Gastrocnemius medialis (tissue), 4 donors: ENCODE data around the gene KATNBL1. TPM values are rescaled to one million over a fixed set of nuclear protein-coding genes. Genes with fewer than 3 reads are reported as not detected.

Experiments
- ATAC-seq, 2 donors: fragments of 150-250 bp; one replicate each; pipeline ENCODE4 v1.9.1; 2016
- DNase-seq, 2 donors: peaks; one replicate each; pipeline ENCODE4 v3.0.0-alpha.2; 2019
- H3K27ac ChIP-seq, 4 donors: fragments of 200-600 bp; sonication (generic); 1 replicate in 1 of 4; 2 replicates in 3 of 4; pipeline ENCODE4 v1.5.1; 2016 to 2018; ENCODE audit warnings: mild to moderate bottlenecking in 2 of 4, moderate library complexity in 1 of 4
- H3K27me3 ChIP-seq, 3 donors: fragments of 200-600 bp; sonication (generic) in 2 of 3; 1 replicate in 1 of 3; 2 replicates in 2 of 3; pipeline versions ENCODE4 v1.5.1 to v1.6.0; 2016 to 2019; ENCODE audit warnings: mild to moderate bottlenecking in 1 of 3, moderate library complexity in 1 of 3
- H3K36me3 ChIP-seq, 2 donors: fragments of 200-600 bp; sonication (generic) in 1 of 2; one replicate each; pipeline ENCODE4 v1.5.1; 2017 to 2018
- H3K4me1 ChIP-seq, 2 donors: fragments of 200-600 bp; sonication (generic) in 1 of 2; one replicate each; pipeline ENCODE4 v1.5.1; 2016 to 2017; ENCODE audit warnings: mild to moderate bottlenecking in 2 of 2
- H3K4me3 ChIP-seq, 4 donors: fragments of 200-600 bp; sonication (generic) in 3 of 4; 1 replicate in 1 of 4; 2 replicates in 3 of 4; pipeline ENCODE4 v1.5.1; 2016 to 2019; ENCODE audit warnings: mild to moderate bottlenecking in 2 of 4
- H3K9me3 ChIP-seq, 3 donors: fragments of 200-600 bp; sonication (generic) in 2 of 3; 1 replicate in 1 of 3; 2 replicates in 2 of 3; pipeline ENCODE4 v1.5.1; 2016 to 2019
- POLR2A ChIP-seq, 2 donors: fragments of 450-650 bp; IDR thresholded peaks; one replicate each; pipeline ENCODE4 v1.6.1; 2017; ENCODE audit warnings: antibody characterized with exemption in 2 of 2, mild to moderate bottlenecking in 2 of 2, moderate library complexity in 2 of 2
- in situ Hi-C, 4 donors: fragments of 200-750 bp; cut with MboI; loops; one replicate each; pipeline versions ENCODE4 v1.15.0 to v1.8.0; 2017; ENCODE audit warnings: low sequenced_read_pairs in 4 of 4
- intact Hi-C: fragments of 100-400 bp; cut with DNase I; formaldehyde crosslinking; loops from one replicate; pipeline ENCODE4 v1.15.1; 2023; ENCODE audit warnings: low total_unique reads
- total RNA-seq, 4 donors: library from RNA; depleted of rRNA; stranded (reverse); fragments of >200 nt; gene quantifications; one replicate each; pipeline versions ENCODE4 v1.1.0 to v1.2.3, GENCODE V29; 2016
- TF ChIP-seq, protein P1 (sequence below), 5 experiments: fragments of 450-650 bp in 3 of 5; fragments of 200-600 bp in 2 of 5; sonication (generic) in 2 of 5; IDR thresholded peaks in 4 of 5; conservative IDR thresholded peaks in 1 of 5; 1 replicate in 4 of 5; 2 replicates in 1 of 5; pipeline ENCODE4 v1.5.1; 2016 to 2019; ENCODE audit warnings: antibody characterized with exemption in 5 of 5, mild to moderate bottlenecking in 3 of 5, moderate library complexity in 3 of 5

Gene KATNBL1
- total RNA-seq, 4 donors from 2014 or later, result 9.2 to 24.9 (median 12.3) TPM

GRCh38 chr15:34133511-34133910 lies 76.4 kb downstream of the KATNBL1 start:
- DNase-seq (no peak), ATAC-seq (no peak)
- Histone ChIP-seq H3K4me3 (no peak overlapping the region), H3K4me1 (peaks cover 0 to 10% of the 10 kb centered on the region in 2 donors), H3K9me3 (no peaks in the 10 kb centered on the region), H3K27ac (no peak overlapping the region), H3K36me3 (no peaks in the 10 kb centered on the region), H3K27me3 (no peaks in the 10 kb centered on the region)
- in situ Hi-C loops, result no loop called here
- TF ChIP-seq, protein P1, sequence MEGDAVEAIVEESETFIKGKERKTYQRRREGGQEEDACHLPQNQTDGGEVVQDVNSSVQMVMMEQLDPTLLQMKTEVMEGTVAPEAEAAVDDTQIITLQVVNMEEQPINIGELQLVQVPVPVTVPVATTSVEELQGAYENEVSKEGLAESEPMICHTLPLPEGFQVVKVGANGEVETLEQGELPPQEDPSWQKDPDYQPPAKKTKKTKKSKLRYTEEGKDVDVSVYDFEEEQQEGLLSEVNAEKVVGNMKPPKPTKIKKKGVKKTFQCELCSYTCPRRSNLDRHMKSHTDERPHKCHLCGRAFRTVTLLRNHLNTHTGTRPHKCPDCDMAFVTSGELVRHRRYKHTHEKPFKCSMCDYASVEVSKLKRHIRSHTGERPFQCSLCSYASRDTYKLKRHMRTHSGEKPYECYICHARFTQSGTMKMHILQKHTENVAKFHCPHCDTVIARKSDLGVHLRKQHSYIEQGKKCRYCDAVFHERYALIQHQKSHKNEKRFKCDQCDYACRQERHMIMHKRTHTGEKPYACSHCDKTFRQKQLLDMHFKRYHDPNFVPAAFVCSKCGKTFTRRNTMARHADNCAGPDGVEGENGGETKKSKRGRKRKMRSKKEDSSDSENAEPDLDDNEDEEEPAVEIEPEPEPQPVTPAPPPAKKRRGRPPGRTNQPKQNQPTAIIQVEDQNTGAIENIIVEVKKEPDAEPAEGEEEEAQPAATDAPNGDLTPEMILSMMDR (IDR thresholded peaks at IDR 0.05 in 4 of 5, conservative IDR thresholded peaks at IDR 0.05 in 1 of 5), result no peak
- TF ChIP-seq POLR2A (IDR thresholded peaks at IDR 0.05), result no peak
- intact Hi-C loops, result no loop called here

DNA sequence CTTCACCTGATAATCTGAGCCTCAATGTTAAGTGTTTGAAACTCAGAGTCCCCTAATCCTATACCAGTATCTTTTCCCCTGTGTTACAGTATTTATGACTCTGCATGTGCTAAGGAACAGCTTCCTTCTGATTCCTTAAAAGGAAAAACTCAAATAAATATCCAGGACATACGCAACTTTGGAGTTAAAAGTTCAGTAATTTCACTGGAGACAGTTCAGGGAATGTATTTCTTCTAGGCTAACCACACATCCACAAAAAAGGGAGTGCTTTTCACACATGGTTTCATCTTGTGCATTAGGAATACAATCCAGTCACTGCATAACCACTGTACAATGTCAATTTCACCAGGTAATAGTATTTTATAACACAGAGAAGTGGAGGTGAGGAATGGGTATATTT lies 77.0 kb downstream of the KATNBL1 start:
- ATAC-seq (no peak), DNase-seq (no peak)
- intact Hi-C loops, result no loop called here
- H3K27me3 ChIP-seq, result no peaks in the 10 kb centered on the region
- no peak overlapping the region for H3K27ac ChIP-seq
- no peak for TF ChIP-seq POLR2A (IDR thresholded peaks at IDR 0.05)
- TF ChIP-seq, protein P1 (IDR thresholded peaks at IDR 0.05 in 4 of 5, conservative IDR thresholded peaks at IDR 0.05 in 1 of 5), result no peak
- no peaks in the 10 kb centered on the region for H3K9me3 ChIP-seq
- no peaks in the 10 kb centered on the region for H3K36me3 ChIP-seq
- H3K4me3 ChIP-seq, result no peak overlapping the region
- H3K4me1 ChIP-seq, result peaks cover 0 to 10% of the 10 kb centered on the region in 2 donors
- in situ Hi-C loops, result no loop called here

- peaks cover 0 to 20% of the 10 kb centered on the region in 2 donors for H3K4me1 ChIP-seq
- no peak overlapping the region for H3K4me3 ChIP-seq
- H3K36me3 ChIP-seq, result no peaks in the 10 kb centered on the region
- in situ Hi-C loops (no loop called here), intact Hi-C loops (no loop called here)
- no peaks in the 10 kb centered on the region for H3K27me3 ChIP-seq
- ATAC-seq (no peak), DNase-seq (no peak)
- no peak for TF ChIP-seq POLR2A (IDR thresholded peaks at IDR 0.05)
- TF ChIP-seq, protein P1 (IDR thresholded peaks at IDR 0.05 in 4 of 5, conservative IDR thresholded peaks at IDR 0.05 in 1 of 5), result no peak
- H3K9me3 ChIP-seq, result no peaks in the 10 kb centered on the region
- no peak overlapping the region for H3K27ac ChIP-seq
Measured at GRCh38 chr15:34128898-34129297, 81.0 kb downstream of the KATNBL1 start.

DNA sequence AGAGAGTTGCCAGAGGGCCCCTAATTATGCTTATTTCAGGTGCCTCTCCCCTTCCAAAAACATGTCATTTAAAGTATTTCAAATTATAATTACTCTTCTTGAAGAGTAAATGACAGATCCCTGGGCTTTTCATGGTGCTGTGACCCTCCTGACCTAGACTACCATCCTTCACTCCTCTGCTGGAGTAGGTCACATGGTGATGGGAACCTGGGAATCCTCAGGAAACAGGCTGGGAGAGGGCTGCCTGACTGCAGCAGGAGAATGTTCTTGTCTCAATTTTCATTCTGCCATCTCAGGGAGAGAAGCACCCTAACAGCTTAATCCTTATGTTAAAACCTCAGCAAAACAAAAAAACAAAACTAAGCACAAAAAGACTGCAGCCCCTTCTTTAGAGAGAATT lies 83.4 kb downstream of the KATNBL1 start:
- TF ChIP-seq POLR2A (IDR thresholded peaks at IDR 0.05), result no peak
- TF ChIP-seq, protein P1 (IDR thresholded peaks at IDR 0.05 in 4 of 5, conservative IDR thresholded peaks at IDR 0.05 in 1 of 5), result no peak
- Histone ChIP-seq H3K4me1 (peaks cover 0 to 12% of the 10 kb centered on the region in 2 donors), H3K4me3 (no peak overlapping the region), H3K36me3 (no peaks in the 10 kb centered on the region), H3K27ac (no peak overlapping the region), H3K27me3 (no peaks in the 10 kb centered on the region), H3K9me3 (no peaks in the 10 kb centered on the region)
- in situ Hi-C loops, result no loop called here
- DNase-seq (no peak), ATAC-seq (no peak)
- intact Hi-C loops, result no loop called here

DNA sequence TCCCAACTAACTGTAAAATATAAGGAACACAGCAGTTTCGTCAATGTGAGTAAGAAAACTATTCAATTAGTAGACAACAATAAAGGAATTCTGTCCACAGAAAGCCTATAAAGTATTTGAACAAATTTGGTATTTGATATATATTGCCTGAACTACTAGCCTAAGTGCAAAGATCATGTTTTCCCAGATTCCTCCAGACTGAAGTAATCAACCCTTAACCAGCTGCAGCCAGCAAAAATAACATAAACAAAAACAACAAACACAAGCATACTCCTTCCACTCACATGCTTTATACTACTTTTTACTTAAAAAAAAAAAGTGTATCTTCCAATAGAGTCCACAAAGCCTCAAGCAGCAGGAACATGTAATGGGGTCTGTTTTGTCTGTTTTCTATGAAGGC lies 84.0 kb downstream of the KATNBL1 start:
- no peaks in the 10 kb centered on the region for H3K27me3 ChIP-seq
- H3K4me3 ChIP-seq, result no peak overlapping the region
- TF ChIP-seq POLR2A (IDR thresholded peaks at IDR 0.05), result no peak
- TF ChIP-seq, protein P1 (IDR thresholded peaks at IDR 0.05 in 4 of 5, conservative IDR thresholded peaks at IDR 0.05 in 1 of 5), result no peak
- no peaks in the 10 kb centered on the region for H3K9me3 ChIP-seq
- ATAC-seq (no peak), DNase-seq (no peak)
- H3K36me3 ChIP-seq, result no peaks in the 10 kb centered on the region
- H3K27ac ChIP-seq, result no peak overlapping the region
- in situ Hi-C loops (no loop called here), intact Hi-C loops (no loop called here)
- H3K4me1 ChIP-seq, result peaks cover 0 to 12% of the 10 kb centered on the region in 2 donors
